Lower lobe of right lung (tissue), 2 donors: ENCODE results near the gene RUNDC3A. TPM values are rescaled to one million over a fixed set of nuclear protein-coding genes. Genes with fewer than 3 reads are reported as not detected.
A peak's percentile ranks its signal among the peaks of the same experiment; 100 is the strongest.

Experiments used
- ATAC-seq, 2 donors: fragments of 200-7000 bp; cut with Tn5 transposase; one replicate each; pipeline ENCODE4 v1.9.1; 2020 to 2022; ENCODE audit warnings: mild to moderate bottlenecking in 2 of 2, moderate library complexity in 2 of 2
- DNase-seq: peaks from one replicate; pipeline ENCODE4 v3.0.0-alpha.2; 2020
- H3K27ac ChIP-seq: fragments of 200-600 bp; one replicate; pipeline ENCODE4 v1.8.0; 2022
- H3K27me3 ChIP-seq: fragments of 200-600 bp; one replicate; pipeline ENCODE4 v1.8.0; 2022; ENCODE audit warnings: low read depth
- H3K36me3 ChIP-seq: fragments of 200-600 bp; one replicate; pipeline ENCODE4 v1.8.0; 2022; ENCODE audit warnings: mild to moderate bottlenecking
- H3K4me1 ChIP-seq: fragments of 200-600 bp; one replicate; pipeline ENCODE4 v1.8.0; 2022
- H3K4me3 ChIP-seq: fragments of 200-600 bp; one replicate; pipeline ENCODE4 v1.8.0; 2022; ENCODE audit warnings: mild to moderate bottlenecking
- H3K9me3 ChIP-seq: fragments of 200-600 bp; one replicate; pipeline ENCODE4 v1.8.0; 2022
- intact Hi-C: fragments of 100-400 bp; cut with DNase I; formaldehyde crosslinking; loops from one replicate; pipeline ENCODE4 v1.11.0; 2022
- total RNA-seq: library from RNA; stranded (reverse); fragmentation: NEBNext Ultra II Directional; extraction: Animal tissue kit (Norgen Biotek cat#: 25700); gene quantifications from one replicate; pipeline ENCODE4 v1.2.1, GENCODE V29; 2021
- TF ChIP-seq, protein P1 (sequence below): fragments of 200-600 bp; IDR thresholded peaks from one replicate; pipeline ENCODE4 v1.8.0; 2022; ENCODE audit warnings: antibody characterized with exemption, mild to moderate bottlenecking
- donor health status: DM: no; HTN: yes; CAD: no; lungs with severe emphysema.

Gene RUNDC3A
- total RNA-seq, 1 donor from 2014 or later = 0.38 TPM

DNA sequence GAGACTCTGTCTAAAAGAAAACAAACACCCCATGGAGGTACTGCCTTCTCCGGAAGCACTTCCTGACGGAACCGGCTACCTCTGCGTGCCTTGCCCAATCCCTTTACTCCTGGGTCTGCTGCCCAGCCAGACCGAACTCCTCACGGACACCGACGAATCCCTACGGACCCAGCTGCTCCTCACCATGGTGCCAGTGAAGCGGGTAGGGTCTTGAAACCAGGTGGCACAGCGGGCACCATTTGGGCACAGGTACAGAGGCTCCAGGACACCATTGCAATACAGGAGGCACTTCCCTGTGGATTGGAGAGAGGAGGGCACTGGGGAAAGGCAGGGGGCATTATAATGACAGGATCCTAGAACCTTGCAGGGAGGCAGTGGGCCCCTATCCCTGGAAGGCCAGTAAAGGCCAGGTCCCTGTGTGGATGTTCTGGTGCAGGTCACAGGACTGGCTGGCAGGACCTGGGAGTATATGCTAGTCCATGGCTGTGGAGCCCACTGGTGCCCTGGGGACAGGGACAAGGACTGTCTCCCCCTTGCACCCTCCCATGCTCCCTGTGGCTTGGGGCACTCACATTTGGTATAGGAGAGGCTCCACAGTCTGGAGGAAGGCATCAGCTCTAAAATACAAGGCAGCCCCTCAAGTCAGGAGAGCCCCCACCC lies 14.0 kb downstream of the RUNDC3A start:
- no peak for DNase-seq
- intact Hi-C loops = no loop called here

DNA sequence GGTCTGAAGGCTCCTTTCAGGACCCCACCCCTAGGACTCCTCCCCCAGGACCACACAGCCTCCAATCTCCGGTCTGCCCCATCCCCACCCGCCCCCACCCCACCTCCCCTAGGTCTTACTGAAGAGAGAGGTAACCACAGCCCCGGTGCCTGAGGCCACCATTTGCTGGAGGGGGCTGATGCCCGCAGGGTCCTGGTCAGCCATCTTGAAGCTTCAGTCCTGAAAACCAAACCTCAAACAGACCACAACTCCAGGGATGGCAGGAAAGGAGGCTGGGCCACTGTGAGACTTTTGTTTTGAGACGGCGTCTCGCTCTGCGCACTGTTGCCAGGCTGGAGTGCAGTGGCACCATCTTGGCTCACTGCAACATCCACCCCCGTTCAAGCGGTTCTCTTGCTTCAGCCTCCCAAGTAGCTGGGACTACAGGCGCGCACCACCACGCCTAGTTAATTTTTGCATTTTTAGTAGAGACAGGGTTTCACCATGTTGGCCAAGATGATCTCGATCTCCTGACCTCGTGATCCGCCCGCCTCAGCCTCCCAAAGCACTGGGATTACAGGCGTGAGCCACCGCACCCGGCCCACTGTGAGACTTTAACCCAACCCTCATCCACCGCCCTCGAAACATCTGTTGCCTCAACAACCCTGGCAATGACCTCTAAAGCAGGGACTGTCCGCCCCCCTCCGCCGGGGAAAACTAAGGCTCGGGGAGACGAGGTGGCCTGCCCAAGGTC lies 15.1 kb downstream of the RUNDC3A start:
- Histone ChIP-seq H3K4me1 (peaks cover 30% of the 10 kb centered on the region), H3K27me3 (no peaks in the 10 kb centered on the region), H3K4me3 (peak overlapping the region; percentile 99), H3K27ac (peak overlapping the region; percentile 91), H3K9me3 (no peaks in the 10 kb centered on the region), H3K36me3 (peaks cover 33% of the 10 kb centered on the region)
- DNase-seq (no peak), ATAC-seq (no peak)
- intact Hi-C loops = no loop called here
- TF ChIP-seq, protein P1, sequence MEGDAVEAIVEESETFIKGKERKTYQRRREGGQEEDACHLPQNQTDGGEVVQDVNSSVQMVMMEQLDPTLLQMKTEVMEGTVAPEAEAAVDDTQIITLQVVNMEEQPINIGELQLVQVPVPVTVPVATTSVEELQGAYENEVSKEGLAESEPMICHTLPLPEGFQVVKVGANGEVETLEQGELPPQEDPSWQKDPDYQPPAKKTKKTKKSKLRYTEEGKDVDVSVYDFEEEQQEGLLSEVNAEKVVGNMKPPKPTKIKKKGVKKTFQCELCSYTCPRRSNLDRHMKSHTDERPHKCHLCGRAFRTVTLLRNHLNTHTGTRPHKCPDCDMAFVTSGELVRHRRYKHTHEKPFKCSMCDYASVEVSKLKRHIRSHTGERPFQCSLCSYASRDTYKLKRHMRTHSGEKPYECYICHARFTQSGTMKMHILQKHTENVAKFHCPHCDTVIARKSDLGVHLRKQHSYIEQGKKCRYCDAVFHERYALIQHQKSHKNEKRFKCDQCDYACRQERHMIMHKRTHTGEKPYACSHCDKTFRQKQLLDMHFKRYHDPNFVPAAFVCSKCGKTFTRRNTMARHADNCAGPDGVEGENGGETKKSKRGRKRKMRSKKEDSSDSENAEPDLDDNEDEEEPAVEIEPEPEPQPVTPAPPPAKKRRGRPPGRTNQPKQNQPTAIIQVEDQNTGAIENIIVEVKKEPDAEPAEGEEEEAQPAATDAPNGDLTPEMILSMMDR = no peak

More for the DNA sequence above, 14.0 kb downstream of the RUNDC3A start:
- H3K4me3 ChIP-seq = no peak overlapping the region
- H3K9me3 ChIP-seq = no peaks in the 10 kb centered on the region
- H3K4me1 ChIP-seq = peaks cover 29% of the 10 kb centered on the region
- no peak for ATAC-seq
- TF ChIP-seq, protein P1 = no peak
- peaks cover 33% of the 10 kb centered on the region for H3K36me3 ChIP-seq
- no peak overlapping the region for H3K27ac ChIP-seq
- peaks cover 2% of the 10 kb centered on the region for H3K27me3 ChIP-seq

DNA sequence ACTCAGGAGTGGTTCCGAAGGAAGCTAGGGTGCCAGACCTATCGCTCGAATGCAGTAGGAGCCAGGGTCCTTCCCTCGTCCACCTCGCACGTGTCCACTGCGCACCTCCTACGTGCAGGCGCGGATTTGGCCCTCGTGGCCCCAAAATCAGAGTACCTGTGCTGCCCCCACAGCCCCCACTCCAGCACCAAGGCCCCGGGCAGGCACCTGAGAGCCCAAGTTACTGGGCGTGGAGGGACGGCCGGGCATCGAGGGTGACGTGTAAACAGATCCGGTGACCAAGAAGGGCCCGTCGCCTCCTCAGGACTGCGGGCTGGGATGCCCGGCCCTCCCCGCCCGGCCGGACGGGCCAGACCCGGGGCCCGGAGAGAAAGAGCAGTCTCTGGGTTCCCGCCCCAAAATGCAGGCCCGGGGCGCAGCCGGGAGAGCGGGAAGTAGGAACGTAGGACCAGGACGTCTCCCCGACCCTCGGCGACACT lies 15.7 kb downstream of the RUNDC3A start:
- Histone ChIP-seq H3K4me1 (peaks cover 30% of the 10 kb centered on the region), H3K4me3 (peak overlapping the region; percentile 99), H3K27me3 (no peaks in the 10 kb centered on the region), H3K9me3 (no peaks in the 10 kb centered on the region), H3K36me3 (peaks cover 32% of the 10 kb centered on the region), H3K27ac (peak overlapping the region; percentile 91)
- ATAC-seq = peak; percentile 1 to 16
- intact Hi-C loops = no loop called here
- peak; percentile 63 for DNase-seq
- TF ChIP-seq, protein P1 = no peak

DNA sequence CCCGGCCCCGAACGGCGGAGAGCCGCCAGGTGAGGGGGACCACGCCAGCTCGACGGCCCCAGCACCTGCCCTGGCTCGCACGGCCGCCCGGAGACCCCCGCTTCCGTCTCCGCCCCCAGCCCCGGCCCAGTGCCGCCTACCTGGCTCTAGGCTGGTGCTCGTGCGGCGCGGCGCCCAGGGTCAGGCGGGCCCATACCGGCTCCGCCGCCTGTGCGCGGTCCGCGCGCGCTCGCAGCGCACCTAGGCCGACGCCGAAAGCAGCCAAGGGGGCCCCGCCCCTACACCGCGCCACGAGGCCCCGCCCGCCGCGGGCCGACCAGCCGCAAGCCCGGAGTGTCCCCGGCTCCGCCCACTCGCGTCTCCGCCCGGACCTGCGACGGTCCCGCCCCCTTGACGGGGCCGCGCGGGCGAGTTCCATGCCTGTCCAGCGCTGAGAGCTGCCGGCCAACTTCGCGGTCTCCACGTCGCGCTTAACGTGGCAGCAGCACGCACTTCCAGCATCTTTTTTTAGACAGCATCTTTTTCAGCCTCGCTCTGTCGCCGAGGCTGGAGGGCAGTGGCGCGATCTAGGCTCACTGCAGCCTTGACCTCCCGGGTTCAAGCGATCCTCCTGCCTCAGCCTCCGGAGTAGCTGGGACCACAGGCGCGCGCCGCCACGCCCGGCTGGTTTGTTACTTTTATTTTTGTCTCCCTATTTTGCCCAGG lies 16.3 kb downstream of the RUNDC3A start, which contains the start of gene SLC25A39:
Gene SLC25A39 (minus strand): TSS at position 253 of the 705 bp plus-strand sequence. CDS start 1,261 bp downstream, outside the sequence.
- intact Hi-C loops = no loop called here
- Histone ChIP-seq H3K36me3 (peaks cover 26% of the 10 kb centered on the region), H3K4me3 (peak within 1 kb of the TSS; percentile 99), H3K9me3 (no peaks in the 10 kb centered on the region), H3K4me1 (peaks cover 30% of the 10 kb centered on the region), H3K27me3 (no peaks in the 10 kb centered on the region), H3K27ac (peak within 1 kb of the TSS; percentile 91)
- peak; percentile 93 to 96 for ATAC-seq
- peak; percentile 96 for DNase-seq
- TF ChIP-seq, protein P1 = no peak

DNA sequence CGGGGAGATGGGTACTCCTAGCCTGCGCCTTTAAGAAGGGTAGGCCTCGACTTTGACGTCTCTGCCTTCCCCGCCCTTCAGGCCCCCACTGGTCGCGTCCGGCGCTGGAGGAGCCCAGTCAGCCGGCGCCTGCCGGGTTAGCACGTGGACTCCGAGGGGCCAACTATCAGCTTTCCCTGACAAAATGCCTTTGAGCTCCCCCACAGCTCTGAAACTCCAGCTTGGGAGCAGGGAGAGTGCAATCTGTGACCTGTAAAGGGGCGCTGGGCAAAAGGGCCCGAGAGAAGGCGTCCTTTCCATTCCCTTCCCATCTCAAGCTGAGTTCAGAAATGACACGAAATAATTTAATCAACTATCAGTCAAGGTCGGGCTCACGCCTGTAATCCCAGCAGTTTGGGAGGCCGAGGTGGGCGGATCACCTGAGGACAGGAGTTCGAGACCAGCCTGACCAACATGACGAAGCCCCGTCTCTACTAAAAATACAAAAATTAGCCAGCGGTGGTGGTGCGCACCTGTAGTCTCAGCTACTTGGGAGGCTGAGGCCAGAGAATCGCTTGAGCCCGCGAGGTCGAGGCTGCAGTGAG lies 18.6 kb downstream of the RUNDC3A start:
- intact Hi-C loops = no loop called here
- peak overlapping the region; percentile 99 for H3K4me3 ChIP-seq
- peaks cover 4% of the 10 kb centered on the region for H3K36me3 ChIP-seq
- no peaks in the 10 kb centered on the region for H3K9me3 ChIP-seq
- DNase-seq (peak; percentile 98), ATAC-seq (peak; percentile 86 to 92)
- TF ChIP-seq, protein P1 = no peak
- H3K27ac ChIP-seq = peak overlapping the region; percentile 13
- H3K4me1 ChIP-seq = peaks cover 41% of the 10 kb centered on the region
- H3K27me3 ChIP-seq = no peaks in the 10 kb centered on the region
